ENCODE measurements around the gene FIG4.

GRCh38 chr6:109770779-109771178 lies 79.7 kb downstream of the FIG4 start:
- TF ChIP-seq CTCF (IDR thresholded peaks at IDR 0.05; ENCODE audit: poor library complexity, severe bottlenecking) (no peak), RAD21 (conservative IDR thresholded peaks at IDR 0.05) (no peak), MXI1 (conservative IDR thresholded peaks at IDR 0.05; ENCODE audit: poor library complexity, severe bottlenecking) (no peak)
